GM18499 (cell line): ENCODE data around the gene PDE4B.

Experiments used
- ATAC-seq: cut with Tn5 transposase; IDR thresholded peaks from one replicate; pipeline ENCODE4 v1.9.1; 2021; ENCODE audit warnings: moderate number of reproducible peaks; ENCODE audit not compliant: insufficient read depth, unreplicated experiment

PDE4B gene

DNA sequence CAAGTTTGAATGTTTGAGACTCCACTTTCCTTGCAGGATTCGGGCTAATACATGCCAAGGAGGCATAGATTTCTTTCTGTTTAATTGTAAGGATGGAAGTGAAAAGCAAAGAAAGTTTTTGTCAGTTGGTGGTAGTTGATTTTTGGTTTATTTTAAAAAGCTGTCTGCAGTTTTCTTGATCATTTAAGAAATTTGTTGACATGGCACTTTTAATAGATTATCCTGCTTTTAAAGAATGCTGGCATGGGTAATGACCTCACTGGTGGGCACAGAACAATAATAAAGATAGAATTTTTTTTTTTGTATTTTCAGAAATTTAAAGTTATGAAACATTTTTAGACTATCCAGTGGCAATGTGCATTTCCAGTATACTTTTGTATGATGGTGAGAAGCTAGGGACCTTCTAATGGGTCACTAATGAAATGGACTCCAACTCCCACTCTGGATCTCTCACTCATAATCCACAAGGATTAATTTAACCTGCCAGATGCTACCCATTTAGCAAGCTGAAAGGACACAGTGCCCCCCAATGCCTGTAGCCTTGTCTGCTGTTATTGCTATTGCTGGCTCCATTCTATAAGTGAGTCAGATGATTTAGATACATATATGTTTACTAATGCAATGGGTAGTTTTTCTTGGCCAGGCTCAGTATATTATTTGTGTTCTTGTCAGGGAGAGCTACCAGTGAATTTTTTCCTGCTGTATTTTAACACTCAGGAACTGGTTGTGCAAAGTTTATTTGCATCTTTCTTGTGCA is 551.1 kb downstream of the PDE4B start:
- ATAC-seq: no peak

DNA sequence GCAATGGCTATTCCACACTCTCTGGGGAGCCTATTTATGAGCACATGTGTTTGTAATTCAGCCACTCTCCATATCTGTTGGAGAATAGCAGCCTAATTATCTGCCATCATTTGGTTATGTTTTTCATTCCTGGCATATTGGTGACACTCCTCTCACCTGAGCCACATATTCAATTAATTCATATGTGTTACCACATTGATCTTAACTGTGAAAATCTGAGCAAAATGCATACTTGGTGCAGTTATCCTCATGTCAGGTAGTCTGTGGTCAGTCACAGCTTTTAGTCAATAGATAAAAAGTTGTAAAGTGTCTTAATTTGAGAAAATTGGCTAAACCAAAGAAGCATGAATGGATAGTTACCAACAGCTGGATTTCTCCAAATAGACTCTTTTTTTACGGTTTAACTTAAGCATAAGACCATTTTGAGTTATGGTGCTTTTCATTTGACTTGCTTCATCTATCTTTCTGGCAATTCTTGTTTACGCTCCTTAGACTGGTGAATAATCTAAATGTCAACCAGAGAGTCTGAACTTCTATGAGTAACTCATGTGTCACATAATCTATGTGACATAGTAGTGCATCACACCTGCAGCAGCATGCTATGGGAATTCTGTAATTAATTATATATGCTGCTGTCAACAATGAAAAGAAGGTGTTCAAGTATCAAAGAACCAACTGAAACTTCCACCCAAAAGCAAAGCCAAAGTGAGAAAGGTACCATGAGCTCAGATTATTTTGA is 553.5 kb downstream of the PDE4B start:
- ATAC-seq: no peak

DNA sequence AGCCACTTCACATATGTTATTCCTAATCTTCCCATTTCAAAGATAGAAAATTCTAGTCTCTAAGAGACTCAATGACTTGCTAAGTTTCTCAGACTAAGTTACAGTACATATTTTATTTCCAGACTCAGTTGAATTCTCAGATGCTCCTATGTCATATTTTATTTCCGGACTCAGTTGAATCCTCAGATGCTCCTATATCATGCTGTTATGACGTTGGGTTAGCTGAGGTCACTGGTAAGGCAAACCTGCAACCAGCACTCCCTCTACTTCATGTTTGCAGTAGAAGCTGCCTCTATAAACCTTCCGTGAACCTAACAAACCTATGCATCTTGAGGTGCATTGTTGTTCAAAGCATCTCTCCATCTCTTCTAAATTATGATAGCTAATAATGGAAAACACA is 554.2 kb downstream of the PDE4B start:
- ATAC-seq: no peak

DNA sequence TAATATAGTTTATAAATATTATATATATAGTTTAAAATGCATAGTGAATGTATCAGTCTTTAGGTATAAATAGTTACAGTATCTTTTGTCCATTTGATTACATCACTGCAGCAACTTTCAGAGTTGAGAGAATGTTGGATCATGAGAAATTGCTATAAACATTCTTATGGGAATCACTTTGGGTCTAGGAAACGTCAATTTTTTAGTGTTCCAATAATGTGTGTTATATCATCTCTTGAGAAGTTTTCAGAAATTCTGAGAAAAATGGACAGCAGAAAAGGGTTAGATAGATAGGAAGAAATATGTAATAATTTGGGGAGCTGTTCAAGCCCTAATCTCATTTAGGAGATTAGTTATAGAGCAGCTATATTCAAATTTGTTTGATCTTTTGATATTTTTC is 556.1 kb downstream of the PDE4B start:
- ATAC-seq: no peak

DNA sequence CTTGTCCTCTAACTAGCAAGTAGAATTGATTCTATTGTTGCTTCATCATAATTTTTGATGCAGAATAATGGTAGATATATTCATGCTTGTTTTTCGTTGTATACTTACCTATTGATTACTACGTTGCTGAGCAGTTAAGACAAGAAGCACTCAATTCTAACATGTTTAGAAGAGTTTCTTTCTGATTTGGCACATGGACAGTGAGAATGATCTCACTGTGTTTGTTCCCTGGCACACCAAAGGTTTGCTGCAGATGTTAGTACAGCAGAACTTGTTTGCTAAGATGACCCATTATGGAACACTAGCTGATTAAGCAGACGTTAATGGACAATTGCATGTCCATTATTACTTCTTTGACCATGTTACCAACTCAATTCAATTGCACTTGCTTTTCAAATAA is 556.5 kb downstream of the PDE4B start:
- ATAC-seq: no peak

DNA sequence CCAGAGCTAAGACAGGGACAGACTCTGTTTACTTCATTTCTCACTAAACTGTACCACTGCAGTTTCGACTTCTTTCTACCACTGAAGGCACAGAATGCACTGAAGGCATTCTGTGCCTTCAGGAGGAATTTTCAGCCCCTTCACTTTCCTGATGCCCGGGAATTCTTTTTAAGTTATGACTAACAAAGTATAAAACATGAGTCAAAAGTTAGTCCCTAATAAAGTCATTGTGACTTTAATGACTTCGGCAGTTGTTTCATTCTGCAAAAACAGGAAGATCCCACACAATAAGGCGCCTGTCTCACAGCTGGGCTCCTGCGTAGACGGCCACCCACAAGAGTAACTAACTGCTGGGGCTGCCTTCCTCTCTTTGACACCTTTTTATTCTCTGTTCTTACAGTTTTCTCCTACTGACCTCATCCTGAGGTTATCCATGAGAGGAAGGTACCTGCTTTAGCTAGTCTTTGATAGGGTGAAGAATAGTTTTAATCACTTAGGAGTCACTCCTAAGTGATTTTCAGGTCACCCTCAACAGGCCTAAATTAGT is 557.4 kb downstream of the PDE4B start:
- ATAC-seq: peak; percentile 40

DNA sequence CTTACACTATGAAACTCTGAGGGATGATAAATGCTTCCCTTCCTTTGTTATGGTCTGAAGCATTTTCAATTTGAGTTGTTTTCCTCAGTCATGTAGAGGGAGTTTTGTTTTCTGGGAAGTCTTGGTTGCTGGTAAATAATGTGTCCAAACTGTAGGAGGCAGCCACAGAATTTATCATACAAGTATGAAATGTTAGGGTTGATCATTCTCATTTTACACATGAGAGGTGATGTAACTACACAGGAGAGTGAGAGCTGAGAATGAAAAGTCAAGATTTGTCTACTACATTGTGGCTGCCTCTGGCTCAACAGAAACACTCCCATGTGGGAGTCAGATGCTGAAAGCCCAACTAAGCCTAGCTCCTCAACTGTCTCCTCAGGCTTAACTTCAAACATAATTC is 558.8 kb downstream of the PDE4B start:
- no peak for ATAC-seq

DNA sequence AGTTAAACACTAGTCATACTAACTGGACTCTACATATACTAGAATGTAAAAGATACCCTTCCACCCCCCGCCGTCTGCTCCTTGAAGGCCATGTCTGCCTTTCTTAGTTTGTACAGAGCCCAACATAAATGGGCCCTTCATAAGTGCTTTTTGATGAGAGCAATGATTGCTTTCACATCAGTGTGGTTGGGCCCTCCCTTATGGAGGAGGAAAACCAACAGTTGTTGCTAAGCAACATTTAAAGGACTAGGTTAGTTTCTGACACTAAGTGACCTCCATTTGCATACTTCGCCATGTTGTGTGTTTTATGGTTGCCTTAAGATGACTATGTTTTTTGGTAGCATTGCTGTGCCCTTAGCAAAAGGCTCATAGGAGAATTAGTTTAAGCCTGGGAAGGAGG is 559.2 kb downstream of the PDE4B start:
- peak; percentile 31 for ATAC-seq

DNA sequence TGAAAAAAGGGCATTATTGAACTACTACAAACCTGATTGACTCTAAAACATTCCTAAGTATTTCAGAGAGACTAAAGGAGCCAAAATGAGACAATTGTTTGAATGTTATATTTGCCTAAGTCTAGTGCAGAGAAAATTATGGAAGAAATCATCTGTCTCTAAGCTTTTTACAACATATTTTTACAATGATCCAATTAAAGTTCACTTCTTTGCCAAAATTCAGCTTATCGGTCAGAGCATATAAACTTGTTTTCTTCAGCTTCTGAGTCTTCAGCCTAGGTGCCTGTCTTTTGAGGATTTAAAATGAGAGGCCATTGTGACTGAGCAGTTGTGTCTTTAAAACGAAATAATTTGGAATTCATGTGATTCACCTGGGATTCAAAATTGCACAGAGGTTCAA is 560.1 kb downstream of the PDE4B start:
- no peak for ATAC-seq

DNA sequence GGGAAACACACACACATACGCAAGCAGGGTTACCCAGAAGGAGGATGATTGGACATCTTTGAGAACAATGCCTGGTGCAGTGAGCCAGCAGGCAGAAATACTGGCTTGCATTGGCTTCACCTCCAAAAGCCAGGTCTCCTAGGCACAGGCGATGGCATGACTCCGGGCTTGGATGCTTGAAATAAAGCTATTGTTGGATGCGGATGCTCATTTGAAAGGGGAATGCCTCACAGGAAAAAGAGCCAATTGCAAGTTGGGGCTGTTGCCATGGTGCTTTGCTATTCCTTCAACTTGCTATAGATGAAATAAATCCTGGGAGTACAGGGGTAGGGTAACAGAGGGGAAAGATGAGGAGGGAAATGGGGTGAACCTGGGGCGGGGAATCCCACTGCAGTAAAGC is 560.6 kb downstream of the PDE4B start:
- ATAC-seq: no peak

DNA sequence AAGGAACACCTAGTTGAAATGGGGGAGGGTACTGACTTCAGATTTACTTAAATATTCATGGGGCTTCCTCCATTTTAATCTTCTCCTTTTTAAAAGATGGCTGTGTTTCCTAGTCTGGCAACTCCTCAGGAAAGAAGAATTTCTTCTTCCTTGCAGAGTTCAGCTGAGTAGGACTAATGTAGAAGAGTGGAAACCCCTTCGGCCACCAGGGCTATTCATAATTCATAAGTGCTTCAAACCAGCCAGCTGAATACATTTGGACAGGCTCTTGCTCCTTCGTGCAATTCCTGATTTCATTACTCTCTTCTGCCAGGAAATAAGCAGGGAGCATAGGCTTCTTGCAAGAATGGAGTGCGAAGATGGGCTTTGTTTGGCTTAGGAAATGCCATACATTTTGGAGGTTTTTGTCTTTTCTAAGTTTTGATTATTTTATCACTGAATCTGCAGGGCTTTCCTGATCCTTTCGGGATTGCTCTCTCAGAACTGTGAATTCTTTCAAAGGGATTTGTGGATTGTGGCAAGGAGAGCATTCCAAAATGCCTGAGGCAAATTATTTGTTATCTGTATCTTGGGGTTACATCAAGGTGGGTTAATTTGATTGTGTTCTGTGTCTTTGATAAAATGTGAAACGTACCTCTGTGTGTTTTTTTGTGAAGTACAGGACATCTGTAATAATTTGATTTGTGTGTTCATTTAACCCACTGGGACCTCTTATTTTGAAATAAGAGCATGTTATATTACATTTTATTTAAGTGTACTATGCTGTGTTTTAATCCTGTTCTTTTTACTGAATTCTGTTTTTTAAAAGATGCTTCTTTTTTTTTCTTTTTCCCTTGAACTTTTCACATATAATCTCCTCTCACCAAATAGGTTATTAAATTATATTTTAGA is 561.9 kb downstream of the PDE4B start:
- no peak for ATAC-seq

DNA sequence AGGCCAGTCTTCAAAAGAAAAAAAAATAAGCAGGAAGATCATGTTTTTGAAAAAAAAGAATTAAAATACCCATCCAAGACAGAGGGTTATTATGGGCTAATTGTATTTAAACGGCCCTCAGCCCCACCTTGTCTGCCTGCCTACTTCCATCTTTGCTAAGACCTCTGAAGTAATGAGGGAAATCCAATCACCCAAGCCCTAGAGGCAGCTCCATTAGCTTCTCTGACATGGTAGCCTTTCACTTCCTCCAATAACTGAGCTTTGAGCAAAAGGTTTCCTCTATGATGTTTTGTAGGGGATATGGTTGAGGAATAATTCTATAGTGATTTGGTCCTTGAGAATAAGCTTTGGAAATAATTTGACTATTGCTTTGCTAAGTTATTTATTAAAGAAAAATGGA is 563.1 kb downstream of the PDE4B start:
- no peak for ATAC-seq

DNA sequence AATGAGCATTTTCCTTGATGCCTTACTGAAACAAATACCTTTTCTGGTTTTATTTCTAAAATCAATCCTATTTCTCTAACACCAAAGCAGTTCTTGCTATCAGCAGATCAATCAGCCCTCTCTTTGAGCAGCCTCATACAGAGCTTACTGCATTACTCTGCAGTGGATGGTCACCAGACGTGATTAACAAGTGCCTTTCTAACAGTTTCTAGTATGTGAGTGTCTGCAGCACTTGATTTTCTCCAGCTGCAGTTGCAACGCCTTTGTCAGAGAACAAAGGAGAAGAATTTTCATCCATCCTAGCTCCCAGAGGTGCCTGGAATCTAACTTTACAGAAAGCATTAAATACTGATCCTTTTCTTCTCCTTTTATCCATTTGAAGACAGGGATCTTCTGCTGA is 563.9 kb downstream of the PDE4B start:
- no peak for ATAC-seq

DNA sequence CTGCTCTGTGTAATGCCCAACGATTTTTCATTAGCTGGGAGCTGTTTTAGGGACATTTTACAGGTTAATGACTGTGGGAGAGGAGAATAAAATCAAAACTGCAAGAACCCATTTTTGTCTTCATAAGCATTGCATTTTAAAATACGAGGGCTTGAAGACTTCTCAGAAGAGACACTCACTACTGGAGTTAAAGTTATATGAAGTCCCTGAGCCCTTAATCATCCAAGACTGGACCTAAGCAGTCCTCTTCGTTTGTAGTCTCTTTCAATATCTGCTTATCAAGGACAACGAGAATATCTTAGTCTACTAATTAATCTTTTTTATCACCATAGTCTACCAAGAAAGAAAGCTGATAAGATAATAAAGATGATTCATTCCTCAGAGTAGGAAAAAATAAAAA is 564.3 kb downstream of the PDE4B start:
- ATAC-seq: no peak

DNA sequence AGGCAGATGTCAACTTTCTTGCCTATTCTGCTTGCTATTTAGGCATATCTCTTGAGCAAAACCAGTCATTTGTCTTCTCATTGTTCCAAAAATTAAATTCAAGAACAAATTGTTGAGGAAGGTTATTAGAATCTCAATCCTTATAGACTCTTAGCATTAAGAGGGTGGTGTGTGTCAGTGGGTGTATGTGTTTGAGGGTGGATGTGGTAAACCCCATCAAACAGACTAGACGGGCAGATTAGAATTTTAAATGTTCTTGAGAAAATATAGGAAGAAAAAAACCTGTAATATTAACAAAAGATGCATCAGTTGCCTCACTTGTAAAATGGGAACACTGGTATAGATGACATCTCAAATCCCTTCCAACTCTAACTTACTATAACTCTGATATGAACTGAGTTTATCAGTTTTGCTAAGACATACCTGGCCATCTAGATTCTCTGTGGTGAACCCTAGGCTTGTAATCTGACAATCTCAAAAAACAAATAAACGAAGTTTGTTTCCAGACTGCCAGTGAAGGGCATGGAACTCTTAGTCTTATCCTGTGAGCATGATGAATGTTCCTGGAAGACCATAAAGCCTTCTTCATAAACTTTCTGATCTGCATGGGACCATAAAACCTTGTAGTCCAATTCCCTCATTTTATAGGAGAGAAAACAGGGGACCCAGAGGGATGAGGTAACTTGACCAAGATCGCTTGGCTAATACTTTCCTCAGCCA is 564.9 kb downstream of the PDE4B start:
- no peak for ATAC-seq

DNA sequence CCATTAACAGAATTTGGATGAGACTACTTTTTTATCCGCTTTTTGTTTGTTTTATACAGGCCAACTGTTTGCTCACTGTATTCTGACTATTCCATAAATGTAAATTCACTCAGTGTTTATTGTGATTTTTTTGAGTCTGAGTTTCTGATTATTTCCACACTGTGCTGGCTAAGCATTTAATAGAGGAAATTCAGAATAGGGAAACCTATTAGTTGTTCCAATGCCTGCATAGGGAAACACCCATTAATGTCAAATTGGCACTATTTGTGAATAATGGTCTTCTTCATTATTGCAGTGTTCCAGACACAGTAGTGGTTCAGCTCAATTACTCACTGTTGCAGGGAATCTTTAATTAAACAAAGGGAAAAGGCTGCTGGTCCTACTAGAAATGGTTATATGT is 566.6 kb downstream of the PDE4B start:
- ATAC-seq: no peak

DNA sequence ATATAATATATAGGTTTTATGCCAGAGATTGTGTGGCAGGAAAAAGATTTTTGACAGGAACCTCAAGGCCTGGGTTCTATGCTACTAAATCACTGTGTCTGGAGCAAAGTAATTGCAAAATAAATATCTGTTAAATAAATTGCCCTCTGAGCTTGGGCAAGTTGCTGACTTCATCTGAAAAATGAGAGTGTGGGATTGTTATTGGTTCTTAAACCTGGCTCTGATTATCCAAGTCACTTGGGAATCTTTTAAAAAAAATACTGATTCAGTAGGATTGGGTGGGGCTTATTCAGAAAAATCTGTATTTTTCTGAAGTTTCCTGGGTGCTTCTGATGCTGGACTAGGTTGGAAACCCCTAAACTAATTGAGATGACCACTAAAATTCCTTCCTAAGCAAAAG is 567.1 kb downstream of the PDE4B start:
- no peak for ATAC-seq

DNA sequence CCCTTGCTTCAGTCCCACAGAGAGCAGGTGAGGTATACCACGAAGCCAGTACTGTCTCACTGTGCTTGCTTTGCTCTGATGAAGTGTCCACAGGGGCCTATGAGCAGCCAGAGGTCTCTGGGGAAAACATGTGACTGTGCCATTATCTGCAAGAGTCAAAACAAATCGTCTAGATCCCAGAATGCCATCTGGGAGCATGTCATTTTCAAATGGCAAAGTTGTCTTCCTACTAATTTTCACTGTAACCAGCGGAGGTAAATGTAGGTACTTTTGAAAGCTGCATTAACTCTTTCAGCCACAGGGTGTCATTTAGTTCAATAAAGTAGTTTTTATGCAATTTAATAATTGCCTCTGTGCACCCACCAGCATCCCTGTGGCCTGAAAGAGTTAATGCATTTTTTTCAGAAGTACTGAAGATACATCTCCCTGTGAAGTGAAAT is 567.6 kb downstream of the PDE4B start:
- no peak for ATAC-seq

DNA sequence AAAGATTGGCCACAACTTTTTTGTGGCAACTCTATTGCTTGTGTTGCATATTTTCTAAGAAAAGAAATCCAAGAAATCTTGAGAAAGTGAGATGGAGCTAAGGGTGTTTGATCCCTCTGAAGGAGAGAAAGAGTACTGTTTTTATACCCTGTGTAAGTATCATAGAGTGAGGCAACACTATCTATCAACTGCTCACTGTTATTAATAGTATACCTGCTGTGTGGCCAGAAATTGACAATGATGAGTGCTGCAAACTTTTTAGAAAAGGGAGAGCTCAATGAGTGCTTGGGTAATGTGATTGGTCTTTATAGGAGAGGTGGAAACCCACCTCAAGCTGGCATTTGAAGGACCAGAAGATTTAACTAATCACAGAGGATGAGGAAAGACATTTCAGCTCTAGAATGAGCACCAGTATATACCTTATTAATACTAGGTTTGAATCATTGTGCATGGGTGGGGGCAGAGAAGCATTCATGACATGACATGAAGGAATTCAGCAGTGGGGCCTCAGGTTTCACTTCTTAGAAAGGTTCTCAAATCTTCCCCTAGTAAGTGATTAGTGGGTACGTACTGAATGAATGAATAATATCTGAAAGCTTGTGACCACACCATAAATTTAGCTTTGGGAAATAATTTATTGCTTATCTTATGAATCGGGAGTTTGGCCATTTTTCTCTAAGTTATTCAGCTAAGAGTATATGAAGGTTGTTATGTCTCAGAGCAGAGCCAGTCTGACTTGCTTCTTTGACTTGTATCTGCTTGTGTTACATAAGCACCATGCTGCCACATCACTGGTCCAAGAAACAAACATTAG is 572.1 kb downstream of the PDE4B start:
- ATAC-seq: peak; percentile 53
